PFSK-1 (cell line): Measurements from ENCODE around the gene TCEAL1.

Source experiments
- FOXP2 ChIP-seq: optimal IDR thresholded peaks from 2 replicates; pipeline ENCODE3; 2011; ENCODE audit warnings: borderline replicate concordance, control low read depth, inconsistent platforms; ENCODE audit not compliant: insufficient read depth; ENCODE audit errors: extremely low read length, extremely low read depth
- POLR2AphosphoS5 ChIP-seq: IDR thresholded peaks from 2 replicates; pipeline ENCODE4 v1.6.1; 2012; ENCODE audit warnings: low read depth, mild to moderate bottlenecking, control low read depth, low read length, moderate library complexity
- SIN3A ChIP-seq: IDR thresholded peaks from 2 replicates; pipeline ENCODE4 v1.6.1; 2012; ENCODE audit warnings: mild to moderate bottlenecking, low read length, moderate library complexity, borderline replicate concordance; ENCODE audit not compliant: insufficient read depth
- TAF1 ChIP-seq: IDR thresholded peaks from 2 replicates; pipeline ENCODE4 v1.6.1; 2012; ENCODE audit warnings: low read length, control low read depth, borderline replicate concordance; ENCODE audit not compliant: insufficient read depth
- TF ChIP-seq, protein P1 (sequence below), 2 experiments: IDR thresholded peaks; 2 replicates each; pipeline versions ENCODE4 v1.6.1 to v1.8.0; 2011 to 2012; ENCODE audit warnings: low read depth in 2 of 2, low read length in 2 of 2, control low read depth in 1 of 2, inconsistent platforms in 1 of 2, mild to moderate bottlenecking in 1 of 2, moderate library complexity in 1 of 2; ENCODE audit not compliant: insufficient read depth in 1 of 2

The TCEAL1 gene

DNA sequence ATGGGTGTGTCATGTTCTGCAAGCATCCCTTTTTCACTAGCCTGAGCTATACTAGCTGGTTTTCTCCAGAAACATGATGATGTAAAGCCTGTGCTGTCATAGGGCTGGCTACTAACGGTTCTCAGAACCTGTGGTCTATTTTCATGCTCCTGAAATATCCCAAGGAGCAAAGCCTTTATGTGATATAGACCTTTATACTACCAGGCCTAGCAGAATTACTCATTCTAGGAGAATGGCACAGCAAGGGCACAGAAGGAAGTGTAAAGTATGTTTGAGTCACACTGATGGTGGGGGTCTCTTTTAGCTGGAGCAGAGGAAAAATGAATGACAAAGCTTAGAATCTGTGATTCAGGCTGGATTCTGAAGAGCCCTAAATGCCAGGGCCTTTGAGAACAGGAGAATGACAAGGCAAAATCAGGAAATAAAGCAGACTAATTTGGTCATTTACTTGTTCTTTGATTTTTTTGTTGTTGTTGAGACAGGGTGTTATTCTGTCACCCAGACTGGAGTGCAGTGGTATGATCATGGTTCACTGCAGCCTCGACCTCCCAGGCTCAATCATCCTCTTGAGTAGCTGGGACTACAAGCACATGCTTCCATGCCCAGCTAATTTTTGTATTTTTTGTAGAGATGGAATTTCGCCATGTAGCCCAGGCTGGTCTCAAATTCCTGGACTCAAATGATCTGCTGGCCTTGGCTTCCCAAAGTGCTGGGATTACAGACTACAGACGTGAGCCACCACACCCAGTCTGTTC, 11.8 kb downstream of the TCEAL1 start:
- TF ChIP-seq, protein P1, sequence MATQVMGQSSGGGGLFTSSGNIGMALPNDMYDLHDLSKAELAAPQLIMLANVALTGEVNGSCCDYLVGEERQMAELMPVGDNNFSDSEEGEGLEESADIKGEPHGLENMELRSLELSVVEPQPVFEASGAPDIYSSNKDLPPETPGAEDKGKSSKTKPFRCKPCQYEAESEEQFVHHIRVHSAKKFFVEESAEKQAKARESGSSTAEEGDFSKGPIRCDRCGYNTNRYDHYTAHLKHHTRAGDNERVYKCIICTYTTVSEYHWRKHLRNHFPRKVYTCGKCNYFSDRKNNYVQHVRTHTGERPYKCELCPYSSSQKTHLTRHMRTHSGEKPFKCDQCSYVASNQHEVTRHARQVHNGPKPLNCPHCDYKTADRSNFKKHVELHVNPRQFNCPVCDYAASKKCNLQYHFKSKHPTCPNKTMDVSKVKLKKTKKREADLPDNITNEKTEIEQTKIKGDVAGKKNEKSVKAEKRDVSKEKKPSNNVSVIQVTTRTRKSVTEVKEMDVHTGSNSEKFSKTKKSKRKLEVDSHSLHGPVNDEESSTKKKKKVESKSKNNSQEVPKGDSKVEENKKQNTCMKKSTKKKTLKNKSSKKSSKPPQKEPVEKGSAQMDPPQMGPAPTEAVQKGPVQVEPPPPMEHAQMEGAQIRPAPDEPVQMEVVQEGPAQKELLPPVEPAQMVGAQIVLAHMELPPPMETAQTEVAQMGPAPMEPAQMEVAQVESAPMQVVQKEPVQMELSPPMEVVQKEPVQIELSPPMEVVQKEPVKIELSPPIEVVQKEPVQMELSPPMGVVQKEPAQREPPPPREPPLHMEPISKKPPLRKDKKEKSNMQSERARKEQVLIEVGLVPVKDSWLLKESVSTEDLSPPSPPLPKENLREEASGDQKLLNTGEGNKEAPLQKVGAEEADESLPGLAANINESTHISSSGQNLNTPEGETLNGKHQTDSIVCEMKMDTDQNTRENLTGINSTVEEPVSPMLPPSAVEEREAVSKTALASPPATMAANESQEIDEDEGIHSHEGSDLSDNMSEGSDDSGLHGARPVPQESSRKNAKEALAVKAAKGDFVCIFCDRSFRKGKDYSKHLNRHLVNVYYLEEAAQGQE (IDR thresholded peaks at IDR 0.05; ENCODE audit: insufficient read depth in 1 of 2, low read depth in 2 of 2, low read length in 2 of 2) = no peak
- no peak for TF ChIP-seq SIN3A
- no peak for TF ChIP-seq TAF1
- no peak for TF ChIP-seq POLR2AphosphoS5
- no peak for TF ChIP-seq FOXP2

DNA sequence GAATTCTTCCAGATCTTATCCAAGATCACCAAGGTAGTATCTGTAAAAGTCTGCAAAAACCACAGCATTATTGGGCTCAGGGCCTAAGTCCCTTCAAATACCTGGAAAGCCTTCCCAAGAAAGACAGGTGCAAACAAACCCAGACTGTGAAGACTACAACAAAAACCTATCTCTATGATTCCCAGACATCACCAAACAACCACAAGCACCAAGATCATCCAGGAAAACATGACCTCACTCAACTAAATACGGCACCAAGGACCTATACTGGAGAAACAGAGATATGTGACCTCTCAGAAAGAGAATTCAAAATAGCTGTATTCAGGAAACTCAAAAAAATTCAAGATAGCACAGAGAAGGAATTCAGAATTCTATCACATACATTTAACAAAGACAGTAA, 15.3 kb downstream of the TCEAL1 start:
- no peak for TF ChIP-seq POLR2AphosphoS5
- TF ChIP-seq SIN3A = no peak
- TF ChIP-seq FOXP2 = no peak
- no peak for TF ChIP-seq TAF1
- TF ChIP-seq, protein P1 (IDR thresholded peaks at IDR 0.05; ENCODE audit: insufficient read depth in 1 of 2, low read depth in 2 of 2, low read length in 2 of 2) = no peak

DNA sequence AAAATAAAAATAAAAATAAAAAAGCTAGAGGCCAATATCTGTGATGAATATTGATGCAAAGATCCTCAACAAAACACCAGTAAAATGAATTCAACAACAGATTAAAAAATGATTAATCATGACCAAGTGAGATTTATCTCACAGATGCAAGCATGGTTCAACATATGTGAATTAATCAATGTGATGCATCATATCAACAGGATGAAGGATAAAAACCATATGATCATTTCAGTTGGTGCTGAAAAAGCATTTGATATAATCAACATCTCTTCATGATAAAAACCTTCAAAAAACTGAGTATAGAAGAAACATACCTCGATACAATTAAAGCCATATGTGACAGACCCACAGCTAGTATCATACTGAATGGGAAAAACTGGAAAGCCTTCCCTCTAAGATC, 18.9 kb downstream of the TCEAL1 start:
- TF ChIP-seq FOXP2 (no peak), SIN3A (no peak), TAF1 (no peak), POLR2AphosphoS5 (no peak)
- TF ChIP-seq, protein P1 (IDR thresholded peaks at IDR 0.05; ENCODE audit: insufficient read depth in 1 of 2, low read depth in 2 of 2, low read length in 2 of 2) = no peak

DNA sequence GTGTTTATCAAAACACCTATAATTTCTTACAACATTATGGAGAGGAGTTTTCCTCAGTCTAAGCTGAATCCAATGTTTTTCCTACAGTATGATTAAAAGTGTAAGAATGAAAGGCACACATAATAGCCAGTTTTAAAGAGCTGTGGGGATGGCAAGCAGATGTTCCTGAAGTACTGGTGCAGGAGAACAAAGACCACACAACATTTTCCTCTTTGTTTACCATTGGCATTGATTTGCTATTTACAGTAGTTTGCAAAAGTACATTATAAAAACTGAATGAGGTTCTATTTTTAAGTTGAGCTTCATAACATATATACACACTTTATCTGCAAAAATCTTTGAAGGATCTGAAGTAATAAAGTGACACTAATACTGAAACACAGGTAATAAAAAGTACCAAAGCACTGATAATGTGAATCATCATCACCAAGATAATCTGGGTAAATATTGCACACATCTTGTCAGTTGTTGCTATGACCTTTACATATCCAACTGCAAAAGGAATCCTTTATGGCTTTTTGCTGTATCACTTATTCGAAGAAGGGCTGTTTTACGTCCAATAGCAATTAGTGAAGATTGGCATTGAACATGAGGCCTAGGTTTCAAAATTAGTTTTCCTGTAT, 22.5 kb downstream of the TCEAL1 start:
- TF ChIP-seq POLR2AphosphoS5 (no peak), SIN3A (no peak), FOXP2 (no peak), TAF1 (no peak)
- TF ChIP-seq, protein P1 (IDR thresholded peaks at IDR 0.05; ENCODE audit: insufficient read depth in 1 of 2, low read depth in 2 of 2, low read length in 2 of 2) = no peak
